WI38 (cell line): ENCODE data around the gene CD4.
"Not testable (repeated sequence)": the region's sequence is repeated elsewhere in the genome, so short reads cannot be mapped to it uniquely, and the experiment has no call there.

Source experiments
- H3K4me3 ChIP-seq: 2 replicates; pipeline ENCODE4 v1.5.1; 2011; ENCODE audit warnings: low read depth, mild to moderate bottlenecking, control low read depth, low read length
- TF ChIP-seq, protein P1 (sequence below): IDR thresholded peaks from 2 replicates; pipeline ENCODE4 v1.5.1; 2012; ENCODE audit warnings: low read depth, mild to moderate bottlenecking, control low read depth, low read length

The CD4 gene

DNA sequence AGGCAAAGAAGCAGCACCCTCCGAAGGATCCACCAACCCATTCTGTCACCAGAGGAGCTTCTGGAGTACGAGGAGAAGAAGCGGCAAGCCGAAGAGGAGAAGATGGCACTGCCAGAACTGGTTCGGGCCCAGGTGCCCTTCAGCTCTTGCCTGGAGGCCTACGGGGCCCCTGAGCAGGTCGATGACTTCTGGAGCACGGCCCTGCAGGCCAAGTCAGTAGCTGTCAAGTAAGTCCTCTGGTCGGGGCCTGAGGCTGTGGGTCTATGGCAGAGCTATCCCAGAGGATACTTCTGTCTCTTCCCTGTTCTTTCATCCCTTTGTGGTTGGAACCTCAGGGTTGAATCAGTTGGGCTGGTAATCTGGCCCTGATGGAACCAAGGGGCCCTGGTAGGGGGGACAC, 72.1 kb downstream of the CD4 start:
- TF ChIP-seq, protein P1, sequence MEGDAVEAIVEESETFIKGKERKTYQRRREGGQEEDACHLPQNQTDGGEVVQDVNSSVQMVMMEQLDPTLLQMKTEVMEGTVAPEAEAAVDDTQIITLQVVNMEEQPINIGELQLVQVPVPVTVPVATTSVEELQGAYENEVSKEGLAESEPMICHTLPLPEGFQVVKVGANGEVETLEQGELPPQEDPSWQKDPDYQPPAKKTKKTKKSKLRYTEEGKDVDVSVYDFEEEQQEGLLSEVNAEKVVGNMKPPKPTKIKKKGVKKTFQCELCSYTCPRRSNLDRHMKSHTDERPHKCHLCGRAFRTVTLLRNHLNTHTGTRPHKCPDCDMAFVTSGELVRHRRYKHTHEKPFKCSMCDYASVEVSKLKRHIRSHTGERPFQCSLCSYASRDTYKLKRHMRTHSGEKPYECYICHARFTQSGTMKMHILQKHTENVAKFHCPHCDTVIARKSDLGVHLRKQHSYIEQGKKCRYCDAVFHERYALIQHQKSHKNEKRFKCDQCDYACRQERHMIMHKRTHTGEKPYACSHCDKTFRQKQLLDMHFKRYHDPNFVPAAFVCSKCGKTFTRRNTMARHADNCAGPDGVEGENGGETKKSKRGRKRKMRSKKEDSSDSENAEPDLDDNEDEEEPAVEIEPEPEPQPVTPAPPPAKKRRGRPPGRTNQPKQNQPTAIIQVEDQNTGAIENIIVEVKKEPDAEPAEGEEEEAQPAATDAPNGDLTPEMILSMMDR = no peak
- no peak overlapping the region for H3K4me3 ChIP-seq

GRCh38 chr12:6863033-6863432, 73.7 kb downstream of the CD4 start:
- no peak overlapping the region for H3K4me3 ChIP-seq
- TF ChIP-seq, protein P1 = no peak

GRCh38 chr12:6863586-6864321, 74.4 kb downstream of the CD4 start:
- H3K4me3 ChIP-seq = no peak overlapping the region
- TF ChIP-seq, protein P1 = no peak

DNA sequence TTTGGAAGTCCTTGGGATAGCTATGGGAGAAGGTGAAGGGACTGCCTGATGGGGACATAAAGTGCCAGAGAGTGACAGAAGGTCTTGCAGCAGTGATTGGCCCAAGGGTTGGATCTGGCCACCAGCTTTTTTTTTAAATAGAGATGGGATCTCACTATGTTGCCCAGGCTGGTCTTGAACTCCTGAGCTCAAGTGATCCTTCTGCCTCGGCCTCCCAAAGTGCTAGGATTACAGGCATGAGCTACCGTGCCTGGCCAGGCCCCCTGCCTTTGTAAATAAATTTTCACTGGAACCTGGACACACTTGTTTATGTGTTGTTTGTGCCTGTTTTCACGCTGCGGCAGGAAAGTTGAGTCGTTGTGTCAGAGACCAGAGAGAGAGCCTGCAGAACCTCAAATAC, 76.0 kb downstream of the CD4 start:
- H3K4me3 ChIP-seq = not testable (repeated sequence)

DNA sequence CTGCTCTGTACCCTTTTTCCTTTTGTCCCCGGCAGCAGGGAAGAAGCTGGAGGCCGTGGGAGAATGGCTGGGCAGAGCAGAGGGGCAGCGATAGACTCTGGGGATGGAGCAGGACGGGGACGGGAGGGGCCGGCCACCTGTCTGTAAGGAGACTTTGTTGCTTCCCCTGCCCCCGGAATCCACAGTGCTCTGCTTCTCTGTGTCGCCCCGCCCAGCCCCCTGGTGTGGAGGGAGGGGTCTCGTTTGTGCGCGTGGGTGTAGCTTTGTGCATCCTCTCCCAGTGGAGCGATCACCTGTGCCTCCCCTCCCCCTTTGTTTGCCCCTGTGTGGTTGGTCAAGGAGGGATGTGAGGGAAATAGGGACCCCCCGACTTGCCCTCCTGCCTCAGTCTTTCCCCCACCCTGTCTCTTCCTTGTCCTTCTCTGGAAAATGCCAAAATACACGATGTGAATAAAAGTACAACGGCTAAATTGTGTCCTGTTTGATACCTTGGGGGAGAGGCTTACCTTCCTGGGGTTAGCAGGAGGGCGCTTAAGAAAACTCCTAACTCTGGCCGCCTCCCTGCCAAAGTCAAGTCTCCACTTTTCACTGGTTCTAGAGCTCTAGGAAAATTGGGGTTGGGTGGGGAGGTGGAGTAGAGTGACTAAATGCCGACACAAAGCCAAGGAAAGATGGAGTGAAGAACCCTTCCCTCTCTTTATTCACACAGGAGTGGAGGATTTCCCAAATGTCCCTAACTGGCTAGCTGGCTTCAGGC, 77.0 kb downstream of the CD4 start:
- H3K4me3 ChIP-seq = no peak overlapping the region
- TF ChIP-seq, protein P1 = no peak

- TF ChIP-seq, protein P1 = no peak
These were observed 77.6 kb downstream of the CD4 start for GRCh38 chr12:6866920-6867412.

DNA sequence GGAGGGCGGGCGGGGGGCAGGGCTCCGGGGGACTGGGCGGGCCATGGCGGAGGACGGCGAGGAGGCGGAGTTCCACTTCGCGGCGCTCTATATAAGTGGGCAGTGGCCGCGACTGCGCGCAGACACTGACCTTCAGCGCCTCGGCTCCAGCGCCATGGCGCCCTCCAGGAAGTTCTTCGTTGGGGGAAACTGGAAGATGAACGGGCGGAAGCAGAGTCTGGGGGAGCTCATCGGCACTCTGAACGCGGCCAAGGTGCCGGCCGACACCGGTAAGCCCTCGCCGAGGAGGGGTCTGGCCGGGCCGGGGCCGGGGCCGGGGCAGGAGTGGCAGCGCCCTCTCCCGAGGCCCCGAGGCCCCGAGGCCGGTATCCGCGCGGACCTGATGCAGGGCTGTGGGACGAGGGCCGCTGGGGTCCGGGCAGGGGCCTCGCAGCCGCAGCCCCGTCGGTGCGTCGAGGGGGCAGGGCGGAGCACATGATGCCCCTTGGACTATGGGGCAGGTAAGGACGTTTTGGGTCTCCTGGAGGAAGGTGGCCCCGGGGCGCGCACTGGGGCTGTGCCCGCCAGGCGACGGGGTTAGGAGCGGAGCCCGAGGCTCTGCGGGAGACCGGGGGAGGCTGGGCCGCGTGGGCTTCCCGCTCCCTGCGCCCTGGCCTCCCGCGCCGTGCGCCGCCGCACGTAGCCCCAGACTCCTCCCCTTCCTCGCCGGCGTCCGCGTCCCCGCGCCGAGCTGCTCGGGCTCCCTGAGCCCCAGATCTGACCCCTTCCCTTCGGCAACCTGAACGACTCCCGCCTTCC, 78.3 kb downstream of the CD4 start, which contains the start of gene TPI1:
Gene TPI1, plus strand, starts transcription at position 119 of the 798 bp plus-strand sequence. Its CDS starts 36 bp downstream, at position 155.
- TF ChIP-seq, protein P1 = no peak
- peak within 1 kb of the TSS; percentile 80 for H3K4me3 ChIP-seq

More at GRCh38 chr12:6866920-6867412, 77.6 kb downstream of the CD4 start:
- H3K4me3 ChIP-seq = peak overlapping the region; percentile 51
